DND-41 (cell line): ENCODE measurements around the gene PRDM5.

Experiments used
- ATAC-seq: fragments of 200-7000 bp; cut with Tn5 transposase; 3 replicates; pipeline ENCODE4 v1.9.1; 2021; ENCODE audit warnings: low read depth; ENCODE audit not compliant: insufficient read depth
- DNase-seq: peaks from one replicate; pipeline ENCODE4 v3.0.0-alpha.2; 2020
- H2AFZ ChIP-seq: 2 replicates; pipeline ENCODE4 v1.6.0; 2012; ENCODE audit warnings: low read depth, low read length
- H3K27ac ChIP-seq: 2 replicates; pipeline ENCODE4 v1.5.1; 2012; ENCODE audit warnings: low read length, inconsistent platforms
- H3K27me3 ChIP-seq: fragments of 200-600 bp; sonication (generic); 2 replicates; pipeline ENCODE4 v1.6.0; 2012; ENCODE audit warnings: low read length, mild to moderate bottlenecking, inconsistent platforms; ENCODE audit not compliant: insufficient read depth, poor library complexity
- H3K36me3 ChIP-seq: 2 replicates; pipeline ENCODE4 v1.5.1; 2012; ENCODE audit warnings: low read length, inconsistent platforms; ENCODE audit not compliant: insufficient read depth
- H3K4me1 ChIP-seq: 2 replicates; pipeline ENCODE4 v1.5.1; 2012; ENCODE audit warnings: mild to moderate bottlenecking, low read length; ENCODE audit not compliant: insufficient read depth
- H3K4me2 ChIP-seq: 2 replicates; pipeline ENCODE4 v1.6.0; 2012; ENCODE audit warnings: mild to moderate bottlenecking, moderate library complexity, low read length, inconsistent platforms; ENCODE audit not compliant: insufficient read depth
- H3K4me3 ChIP-seq, 2 experiments: fragments of 200-600 bp in 1 of 2; shearing (Covaris generic) in 1 of 2; 2 replicates each; pipeline ENCODE4 v1.5.1; 2012 to 2016; ENCODE audit warnings: inconsistent platforms in 2 of 2, low read length in 2 of 2, mild to moderate bottlenecking in 2 of 2, low read depth in 1 of 2, moderate library complexity in 1 of 2
- H3K79me2 ChIP-seq: 2 replicates; pipeline ENCODE4 v1.6.0; 2012; ENCODE audit warnings: low read length, inconsistent platforms; ENCODE audit not compliant: insufficient read depth
- H3K9ac ChIP-seq: 2 replicates; pipeline ENCODE4 v1.6.0; 2012; ENCODE audit warnings: low read depth, mild to moderate bottlenecking, inconsistent platforms, low read length, moderate library complexity
- H3K9me3 ChIP-seq: 2 replicates; pipeline ENCODE4 v1.5.1; 2012; ENCODE audit warnings: low read length, moderate library complexity, mild to moderate bottlenecking, inconsistent platforms; ENCODE audit not compliant: insufficient read depth, severe bottlenecking
- H4K20me1 ChIP-seq: 2 replicates; pipeline ENCODE4 v1.6.0; 2012; ENCODE audit warnings: low read length; ENCODE audit not compliant: insufficient read depth
- EZH2 ChIP-seq: IDR thresholded peaks from 3 replicates; pipeline ENCODE4 v1.6.1; 2012; ENCODE audit warnings: borderline replicate concordance, low read depth, mild to moderate bottlenecking, moderate library complexity, low read length, inconsistent platforms; ENCODE audit not compliant: severe bottlenecking
- TF ChIP-seq, protein P1 (sequence below): IDR thresholded peaks from 2 replicates; pipeline ENCODE4 v1.5.1; 2012; ENCODE audit warnings: borderline replicate concordance, low read length, moderate library complexity, mild to moderate bottlenecking; ENCODE audit not compliant: poor library complexity, severe bottlenecking; ENCODE audit errors: extremely low read depth

Gene PRDM5

DNA sequence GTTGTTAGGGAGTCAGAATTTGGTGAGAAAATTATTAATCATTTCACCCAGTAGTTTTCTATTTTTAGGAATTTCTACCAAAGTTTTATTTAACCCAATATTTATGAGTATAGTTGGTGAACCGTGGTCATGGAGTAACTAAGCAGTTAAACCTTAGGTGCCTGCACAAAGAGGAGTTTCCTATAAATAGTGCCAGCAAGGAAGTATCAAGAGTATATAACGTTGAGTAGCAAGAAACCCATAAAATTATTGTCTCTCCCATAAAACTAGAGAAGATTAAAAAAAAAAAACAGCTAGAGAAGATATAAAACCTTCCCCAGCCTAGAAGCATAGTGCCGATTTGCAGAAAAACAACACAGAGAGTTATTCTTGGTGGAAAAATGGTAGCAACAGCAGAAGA lies 158.9 kb downstream of the PRDM5 start:
- Histone ChIP-seq H3K27me3 (no peaks in the 10 kb centered on the region), H4K20me1 (no peaks in the 10 kb centered on the region), H3K4me1 (no peaks in the 10 kb centered on the region), H3K9ac (no peak overlapping the region), H3K79me2 (no peaks in the 10 kb centered on the region), H2AFZ (no peak overlapping the region), H3K9me3 (no peaks in the 10 kb centered on the region), H3K27ac (no peak overlapping the region), H3K4me3 (no peak overlapping the region), H3K36me3 (no peaks in the 10 kb centered on the region), H3K4me2 (no peak overlapping the region)
- TF ChIP-seq, protein P1, sequence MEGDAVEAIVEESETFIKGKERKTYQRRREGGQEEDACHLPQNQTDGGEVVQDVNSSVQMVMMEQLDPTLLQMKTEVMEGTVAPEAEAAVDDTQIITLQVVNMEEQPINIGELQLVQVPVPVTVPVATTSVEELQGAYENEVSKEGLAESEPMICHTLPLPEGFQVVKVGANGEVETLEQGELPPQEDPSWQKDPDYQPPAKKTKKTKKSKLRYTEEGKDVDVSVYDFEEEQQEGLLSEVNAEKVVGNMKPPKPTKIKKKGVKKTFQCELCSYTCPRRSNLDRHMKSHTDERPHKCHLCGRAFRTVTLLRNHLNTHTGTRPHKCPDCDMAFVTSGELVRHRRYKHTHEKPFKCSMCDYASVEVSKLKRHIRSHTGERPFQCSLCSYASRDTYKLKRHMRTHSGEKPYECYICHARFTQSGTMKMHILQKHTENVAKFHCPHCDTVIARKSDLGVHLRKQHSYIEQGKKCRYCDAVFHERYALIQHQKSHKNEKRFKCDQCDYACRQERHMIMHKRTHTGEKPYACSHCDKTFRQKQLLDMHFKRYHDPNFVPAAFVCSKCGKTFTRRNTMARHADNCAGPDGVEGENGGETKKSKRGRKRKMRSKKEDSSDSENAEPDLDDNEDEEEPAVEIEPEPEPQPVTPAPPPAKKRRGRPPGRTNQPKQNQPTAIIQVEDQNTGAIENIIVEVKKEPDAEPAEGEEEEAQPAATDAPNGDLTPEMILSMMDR, result no peak
- TF ChIP-seq EZH2, result no peak
- DNase-seq (no peak), ATAC-seq (no peak)

DNA sequence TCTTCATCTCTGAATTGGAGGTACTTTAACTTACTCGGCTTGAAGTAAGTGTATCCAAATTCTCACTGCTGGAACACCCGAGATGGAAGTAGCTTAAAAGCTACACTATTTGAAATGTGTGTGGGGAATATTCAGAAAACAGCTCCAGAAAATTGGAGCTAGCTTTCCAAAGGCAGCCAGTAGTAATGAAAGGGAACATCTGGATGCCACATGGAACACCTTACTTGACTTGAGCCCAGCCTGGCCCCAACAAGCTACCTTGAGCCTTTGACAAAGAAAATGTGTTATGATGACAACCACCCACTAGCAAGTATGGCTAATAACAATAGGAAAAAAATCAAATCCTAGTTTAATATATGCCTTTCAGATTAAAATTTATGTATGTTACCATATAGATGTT lies 161.5 kb downstream of the PRDM5 start:
- TF ChIP-seq, protein P1, result no peak
- no peak for TF ChIP-seq EZH2
- no peaks in the 10 kb centered on the region for H3K9me3 ChIP-seq

DNA sequence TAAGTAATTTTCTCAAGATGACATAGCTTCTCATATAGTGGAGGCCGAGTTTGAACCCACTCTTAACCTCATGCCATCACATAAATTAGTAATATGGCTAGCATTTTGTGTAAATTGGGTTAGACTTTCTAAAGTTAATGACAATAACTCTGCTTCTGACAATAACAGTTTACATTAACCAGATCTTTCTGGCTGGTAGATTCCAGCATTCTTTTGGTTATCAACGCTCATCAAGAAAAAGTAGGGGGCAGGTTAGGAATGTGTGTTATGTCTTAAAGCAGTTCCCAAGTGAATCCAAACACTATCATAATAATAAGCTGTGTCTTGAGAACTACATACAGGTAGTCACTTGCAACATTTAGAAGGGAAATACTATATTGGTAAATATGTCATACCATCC lies 162.5 kb downstream of the PRDM5 start:
- no peaks in the 10 kb centered on the region for H4K20me1 ChIP-seq
- no peak overlapping the region for H3K27ac ChIP-seq
- no peak overlapping the region for H3K4me2 ChIP-seq
- no peaks in the 10 kb centered on the region for H3K9me3 ChIP-seq
- no peaks in the 10 kb centered on the region for H3K4me1 ChIP-seq
- H3K79me2 ChIP-seq, result no peaks in the 10 kb centered on the region
- H2AFZ ChIP-seq, result no peak overlapping the region
- ATAC-seq (no peak), DNase-seq (no peak)
- no peaks in the 10 kb centered on the region for H3K36me3 ChIP-seq
- no peak for TF ChIP-seq EZH2
- TF ChIP-seq, protein P1, result no peak
- H3K4me3 ChIP-seq, result no peak overlapping the region
- no peaks in the 10 kb centered on the region for H3K27me3 ChIP-seq
- H3K9ac ChIP-seq, result no peak overlapping the region

More for the DNA sequence above, 161.5 kb downstream of the PRDM5 start:
- Histone ChIP-seq H2AFZ (no peak overlapping the region), H3K79me2 (no peaks in the 10 kb centered on the region), H3K4me2 (no peak overlapping the region), H3K9ac (no peak overlapping the region), H4K20me1 (no peaks in the 10 kb centered on the region), H3K27ac (no peak overlapping the region), H3K4me3 (no peak overlapping the region), H3K36me3 (no peaks in the 10 kb centered on the region), H3K27me3 (no peaks in the 10 kb centered on the region), H3K4me1 (no peaks in the 10 kb centered on the region)
- ATAC-seq, result no peak
- no peak for DNase-seq

DNA sequence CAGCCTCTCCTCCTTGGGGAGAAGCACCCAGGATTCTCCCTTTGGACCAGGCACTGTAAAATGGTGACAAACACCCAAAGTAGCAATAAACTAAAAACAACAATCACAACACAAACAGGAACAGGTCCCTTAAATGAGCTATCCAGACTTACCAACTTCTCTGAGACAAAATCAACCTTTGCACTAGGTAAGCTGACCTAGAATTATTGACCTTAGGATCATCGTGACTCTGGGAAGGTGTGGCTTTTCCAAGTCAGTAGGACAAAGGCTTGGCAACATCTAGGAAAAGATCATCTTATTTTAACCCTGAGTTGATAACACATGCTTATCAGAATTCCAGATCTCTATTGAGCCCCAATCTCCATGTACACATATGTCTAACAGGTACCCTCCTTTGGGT lies 166.7 kb downstream of the PRDM5 start:
- TF ChIP-seq EZH2, result no peak
- TF ChIP-seq, protein P1, result no peak
- Histone ChIP-seq H3K9ac (no peak overlapping the region), H3K79me2 (no peaks in the 10 kb centered on the region), H3K4me2 (no peak overlapping the region), H4K20me1 (no peaks in the 10 kb centered on the region), H2AFZ (no peak overlapping the region), H3K4me1 (no peaks in the 10 kb centered on the region), H3K36me3 (no peaks in the 10 kb centered on the region), H3K4me3 (no peak overlapping the region), H3K27ac (no peak overlapping the region), H3K9me3 (no peaks in the 10 kb centered on the region), H3K27me3 (no peaks in the 10 kb centered on the region)
- ATAC-seq, result no peak
- DNase-seq, result no peak
